K562 (cell line): ENCODE measurements around the gene FAM118B. TPM values are rescaled to one million over a fixed set of nuclear protein-coding genes. Genes with fewer than 3 reads are reported as not detected.

Experiments
- ATAC-seq: fragments of 200-7000 bp; cut with Tn5 transposase; 3 replicates; pipeline ENCODE4 v1.9.1; 2020; ENCODE audit warnings: moderate library complexity
- BruUV-seq: library from RNA; stranded (reverse); fragments of 400-500 nt; replicated peaks from 2 replicates; lab custom pipeline; 2021; lab: Mats Ljungman, UMichigan
- CTCF ChIA-PET: fragments of 300-600 bp; formaldehyde crosslinking; extraction: SDS; loops from one replicate; lab custom pipeline; 2021; ENCODE audit warnings: low intra/inter-chr PET ratio; lab: Yijun Ruan, JAX
- POLR2A ChIA-PET: fragments of 300-600, 350-650 bp; sonication (Branson Sonifier 250); formaldehyde crosslinking; extraction: SDS; loops from one replicate; lab custom pipeline; 2021; ENCODE audit warnings: antibody characterized with exemption, inconsistent platforms; lab: Yijun Ruan, JAX
- DNase-seq, 4 experiments: peaks; one replicate each; pipeline versions ENCODE4 v3.0.0 to v3.0.0-alpha.2; 2011 to 2018; ENCODE audit warnings: low spot score in 3 of 4, mixed read lengths in 3 of 4; ENCODE audit errors: extremely low read depth in 1 of 4
- FAIRE-seq: peaks from 2 replicates; lab custom pipeline; 2011; peaks lifted over from hg19 to GRCh38; lab: Jason Lieb, UNC
- H2AFZ ChIP-seq: 2 replicates; pipeline ENCODE4 v1.6.0; 2011; ENCODE audit warnings: low read depth, low read length, control low read depth, inconsistent platforms
- H3K27ac ChIP-seq: fragments of 200-600 bp; 3 replicates; pipeline ENCODE4 v1.8.0; 2011; ENCODE audit warnings: low read depth, mild to moderate bottlenecking, control low read depth, inconsistent platforms, low read length, moderate library complexity, mixed read lengths; ENCODE audit errors: extremely low read depth
- H3K27me3 ChIP-seq, 2 experiments: fragments of 300-600 bp in 1 of 2; 2 replicates in 1 of 2; 3 replicates in 1 of 2; pipeline versions ENCODE4 v1.6.0 to v1.8.0; 2011; ENCODE audit warnings: inconsistent platforms in 2 of 2, low read length in 2 of 2, mild to moderate bottlenecking in 1 of 2, mixed read lengths in 1 of 2, moderate library complexity in 1 of 2; ENCODE audit not compliant: control insufficient read depth in 2 of 2, insufficient read depth in 2 of 2
- H3K36me3 ChIP-seq: fragments of 300-600 bp; 3 replicates; pipeline ENCODE4 v1.8.0; 2011; ENCODE audit warnings: mild to moderate bottlenecking, low read length, inconsistent platforms; ENCODE audit not compliant: control insufficient read depth, insufficient read depth
- H3K4me1 ChIP-seq, 2 experiments: fragments of 200-600 bp in 1 of 2; replicated peaks in 1 of 2; 2 replicates in 1 of 2; 3 replicates in 1 of 2; pipeline versions ENCODE4 v1.5.1 to v1.8.0; 2011; ENCODE audit warnings: inconsistent platforms in 2 of 2, low read length in 2 of 2, mild to moderate bottlenecking in 1 of 2, mixed read lengths in 1 of 2, moderate library complexity in 1 of 2; ENCODE audit not compliant: control insufficient read depth in 2 of 2, insufficient read depth in 2 of 2
- H3K4me2 ChIP-seq: 2 replicates; pipeline ENCODE4 v1.6.1; 2011; ENCODE audit warnings: low read length, control low read depth, inconsistent platforms, mixed read lengths; ENCODE audit not compliant: insufficient read depth
- H3K4me3 ChIP-seq: fragments of 200-600 bp; sonication (generic), shearing (Covaris generic); 2 replicates; pipeline ENCODE4 v1.5.1; 2016; ENCODE audit warnings: control low read depth, inconsistent platforms
- H3K79me2 ChIP-seq: fragments of 200-600 bp; 3 replicates; pipeline ENCODE4 v1.8.0; 2011; ENCODE audit warnings: low read length, inconsistent platforms; ENCODE audit not compliant: control insufficient read depth, insufficient read depth
- H3K9ac ChIP-seq, 2 experiments: 2 replicates each; pipeline versions ENCODE4 v1.6.0 to v1.6.1; 2011; ENCODE audit warnings: low read depth in 2 of 2, low read length in 2 of 2, control low read depth in 1 of 2, inconsistent platforms in 1 of 2, mild to moderate bottlenecking in 1 of 2, mixed read lengths in 1 of 2; ENCODE audit not compliant: insufficient read depth in 1 of 2
- H3K9me1 ChIP-seq: one replicate; pipeline ENCODE4 v1.6.0; 2011; ENCODE audit warnings: inconsistent platforms, mild to moderate bottlenecking, low read length, moderate library complexity; ENCODE audit not compliant: control insufficient read depth, insufficient read depth
- H3K9me3 ChIP-seq: replicated peaks from 2 replicates; pipeline ENCODE4 v1.5.1; 2011; ENCODE audit warnings: low read depth, low read length, inconsistent platforms; ENCODE audit not compliant: control insufficient read depth, insufficient read depth
- H4K20me1 ChIP-seq: replicated peaks from 2 replicates; pipeline ENCODE4 v1.6.1; 2011; ENCODE audit warnings: low read length, inconsistent platforms, mixed read lengths; ENCODE audit not compliant: control insufficient read depth, insufficient read depth
- CTBP1 ChIP-seq: fragments of 450-650 bp; IDR thresholded peaks from 2 replicates; pipeline ENCODE4 v1.6.1; 2016; ENCODE audit warnings: borderline replicate concordance
- ILK ChIP-seq: fragments of 450-650 bp; IDR thresholded peaks from 2 replicates; pipeline ENCODE4 v1.6.1; 2016; ENCODE audit warnings: missing genetic modification characterization, low read depth, mild to moderate bottlenecking, missing compliant biosample characterization, moderate library complexity, borderline replicate concordance
- NFYB ChIP-seq: IDR thresholded peaks from 2 replicates; pipeline ENCODE4 v1.6.1; 2011; ENCODE audit warnings: mild to moderate bottlenecking, moderate library complexity; ENCODE audit not compliant: insufficient read length; ENCODE audit errors: extremely low read depth
- POLR3A ChIP-seq: IDR thresholded peaks from 2 replicates; pipeline ENCODE4 v1.6.1; 2011; ENCODE audit warnings: borderline replicate concordance, mild to moderate bottlenecking, moderate library complexity; ENCODE audit not compliant: insufficient read length, insufficient read depth; ENCODE audit errors: extremely low read depth
- SIRT6 ChIP-seq: IDR thresholded peaks from one replicate; pipeline ENCODE4 v1.6.1; 2012; ENCODE audit warnings: low read depth, mild to moderate bottlenecking, control low read depth, inconsistent platforms, low read length, moderate library complexity
- SP2 ChIP-seq: IDR thresholded peaks from 2 replicates; pipeline ENCODE4 v1.6.1; 2011; ENCODE audit warnings: mild to moderate bottlenecking, low read depth, low read length, moderate library complexity; ENCODE audit not compliant: poor library complexity, severe bottlenecking; ENCODE audit errors: extremely low read depth
- XRCC5 ChIP-seq: fragments of 200-400 bp; formaldehyde crosslinking; IDR thresholded peaks from 2 replicates; pipeline ENCODE4 v1.6.1; 2017; ENCODE audit warnings: low read depth, mild to moderate bottlenecking, low read length
- ZBTB17 ChIP-seq: fragments of 450-650 bp; formaldehyde crosslinking; IDR thresholded peaks from 2 replicates; pipeline ENCODE4 v1.4.0; 2020; ENCODE audit warnings: mild to moderate bottlenecking
- ZKSCAN8 ChIP-seq: fragments of 200-800 bp; sonication (Bioruptor generic); IDR thresholded peaks from 2 replicates; pipeline ENCODE4 v1.6.1; 2016; ENCODE audit warnings: missing genetic modification characterization, missing compliant biosample characterization
- ZNF212 ChIP-seq: fragments of 450-650 bp; formaldehyde crosslinking; IDR thresholded peaks from 2 replicates; pipeline ENCODE4 v1.4.0; 2020; ENCODE audit warnings: mild to moderate bottlenecking
- ZNF668 ChIP-seq: fragments of 250-450 bp; sonication (Bioruptor Pico); IDR thresholded peaks from 2 replicates; pipeline ENCODE4 v1.8.0; 2022; ENCODE audit warnings: mild to moderate bottlenecking, inconsistent platforms
- ZNF79 ChIP-seq: fragments of 250-450 bp; sonication (Bioruptor Pico); IDR thresholded peaks from 2 replicates; pipeline ENCODE4 v1.4.0; 2020; ENCODE audit warnings: low read depth, mild to moderate bottlenecking, moderate library complexity
- WGBS: fragments of 100-300 bp; shearing (Covaris generic); methylation state at CpG from one replicate; pipeline ENCODE4 v1.1.6; 2016; ENCODE audit warnings: low coverage, mixed read lengths; ENCODE audit not compliant: insufficient coverage; ENCODE audit errors: missing lambda C conversion rate; 5-methylcytosine and 5-hydroxymethylcytosine counted together
- in situ Hi-C: fragments of 300-500 bp; cut with MboI; formaldehyde crosslinking; loops from 4 replicates; pipeline ENCODE4 v1.15.0; 2018; ENCODE audit warnings: inconsistent platforms, mixed read lengths
- intact Hi-C: fragments of 100-400 bp; cut with micrococcal nuclease; formaldehyde crosslinking; loops from 2 replicates; pipeline ENCODE4 v1.14.2; 2022
- polyA plus RNA-seq, 8 experiments: library from polyadenylated mRNA; depleted of rRNA in 4 of 8; stranded (reverse) in 5 of 8; unstranded in 3 of 8; fragments of >200 nt; fragmentation: Nextera tagmentation in 2 of 8; fragmentation: Illumina TruSeq in 1 of 8; extraction: Ambion mirVana in 2 of 8; extraction: Trizol in 1 of 8; gene quantifications; 2 replicates each; pipeline versions ENCODE4 v1.2.1 to v1.2.3, GENCODE V29; 2011 to 2014; ENCODE audit warnings: inconsistent platforms in 1 of 8, missing spikeins in 1 of 8
- total RNA-seq, 7 experiments: library from RNA; depleted of rRNA in 6 of 7; stranded (reverse); fragments of >200 nt in 6 of 7; fragmentation: Illumina TruSeq in 2 of 7; extraction: Trizol in 2 of 7; gene quantifications; 2 replicates each; pipeline versions ENCODE4 v1.2.1 to v1.2.3, GENCODE V29; 2011 to 2021; ENCODE audit warnings: low replicate concordance in 1 of 7
- TF ChIP-seq, protein P1 (sequence below): sonication (generic); formaldehyde crosslinking; IDR thresholded peaks from 2 replicates; pipeline ENCODE4 v1.8.1; 2023; ENCODE audit warnings: missing genetic modification reagents, mild to moderate bottlenecking, borderline replicate concordance

Gene FAM118B
- total and polyA plus RNA-seq, 9 of the 15 experiments (the other 6 are each of a cell fraction or from before 2014, with no cell fraction given), result 12.0 to 49.0 (median 22.1) TPM

DNA sequence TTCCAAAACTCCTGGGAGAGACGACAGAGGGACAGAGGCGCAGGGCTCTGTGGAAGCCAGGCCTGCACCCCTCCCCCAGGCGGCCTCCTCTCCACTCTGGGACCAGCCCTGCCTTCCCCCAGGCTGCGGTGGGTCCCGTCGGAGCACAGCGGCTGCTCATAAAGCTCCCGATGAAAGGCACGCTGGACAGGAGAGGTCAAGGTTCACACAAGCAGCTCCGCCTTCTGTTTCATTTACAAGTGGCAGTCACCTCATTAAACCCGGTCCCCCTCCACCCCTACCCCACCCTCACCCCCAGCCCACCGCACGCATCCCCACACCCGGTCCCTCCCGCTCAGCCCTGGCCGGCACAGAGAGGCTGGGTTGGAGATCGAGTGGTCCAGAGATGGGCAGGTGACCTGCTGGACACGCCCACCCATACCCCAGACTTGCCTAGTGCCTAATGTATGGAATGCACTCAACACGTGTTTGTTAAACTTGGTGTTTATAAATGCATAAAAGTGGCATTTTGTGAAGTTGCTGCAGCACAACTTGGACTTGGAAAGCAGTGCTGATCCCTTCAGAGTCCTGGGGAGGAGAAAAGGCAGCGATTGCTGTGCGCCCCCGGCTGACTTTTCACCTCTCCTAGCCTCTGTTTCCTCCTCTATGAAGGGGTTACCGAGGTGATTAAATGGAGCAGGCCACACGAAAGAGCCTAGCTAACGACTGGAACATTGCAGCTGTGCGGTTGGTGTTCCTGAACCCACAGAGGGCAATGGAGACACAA, 26.1 kb upstream of the FAM118B start:
- BruUV-seq, result no TSS peak
- Histone ChIP-seq H4K20me1 (no peaks in the 10 kb centered on the region), H3K36me3 (peaks cover 6% of the 10 kb centered on the region; the same call in 1 of the 3 replicates), H3K9me3 (peaks cover 3% of the 10 kb centered on the region; the same call in 1 of the 2 replicates), H2AFZ (no peak overlapping the region), H3K4me3 (no peak overlapping the region), H3K79me2 (no peaks in the 10 kb centered on the region), H3K27ac (no peak overlapping the region), H3K9ac (no peak overlapping the region), H3K9me1 (no peaks in the 10 kb centered on the region), H3K4me1 (no peaks in the 10 kb centered on the region), H3K27me3 (no peaks in the 10 kb centered on the region; a peak in 1 of 5 replicates), H3K4me2 (no peak overlapping the region)
- intact Hi-C loops, result no loop called here
- ChIA-PET POLR2A (interaction anchor here (0.5 kb wide), 1 partner anchor 27 kb away, joined by 4 read pairs; no protein-coding TSS in a partner anchor), CTCF (no interaction called here)
- in situ Hi-C loops, result no loop called here
- WGBS, result 76% methylated on average over 20 of the region's 26 CpGs
- DNase-seq (no peak), ATAC-seq (no peak), FAIRE-seq (no peak)
- TF ChIP-seq SIRT6 (no peak), ZNF79 (CRISPR knock-in tag) (no peak), ZNF668 (no peak), CTBP1 (no peak), ZNF212 (CRISPR knock-in tag) (no peak), SP2 (no peak), NFYB (no peak), XRCC5 (no peak), ILK (tag) (no peak), POLR3A (no peak), ZKSCAN8 (no peak), ZBTB17 (CRISPR knock-in tag) (no peak)
- TF ChIP-seq, protein P1, sequence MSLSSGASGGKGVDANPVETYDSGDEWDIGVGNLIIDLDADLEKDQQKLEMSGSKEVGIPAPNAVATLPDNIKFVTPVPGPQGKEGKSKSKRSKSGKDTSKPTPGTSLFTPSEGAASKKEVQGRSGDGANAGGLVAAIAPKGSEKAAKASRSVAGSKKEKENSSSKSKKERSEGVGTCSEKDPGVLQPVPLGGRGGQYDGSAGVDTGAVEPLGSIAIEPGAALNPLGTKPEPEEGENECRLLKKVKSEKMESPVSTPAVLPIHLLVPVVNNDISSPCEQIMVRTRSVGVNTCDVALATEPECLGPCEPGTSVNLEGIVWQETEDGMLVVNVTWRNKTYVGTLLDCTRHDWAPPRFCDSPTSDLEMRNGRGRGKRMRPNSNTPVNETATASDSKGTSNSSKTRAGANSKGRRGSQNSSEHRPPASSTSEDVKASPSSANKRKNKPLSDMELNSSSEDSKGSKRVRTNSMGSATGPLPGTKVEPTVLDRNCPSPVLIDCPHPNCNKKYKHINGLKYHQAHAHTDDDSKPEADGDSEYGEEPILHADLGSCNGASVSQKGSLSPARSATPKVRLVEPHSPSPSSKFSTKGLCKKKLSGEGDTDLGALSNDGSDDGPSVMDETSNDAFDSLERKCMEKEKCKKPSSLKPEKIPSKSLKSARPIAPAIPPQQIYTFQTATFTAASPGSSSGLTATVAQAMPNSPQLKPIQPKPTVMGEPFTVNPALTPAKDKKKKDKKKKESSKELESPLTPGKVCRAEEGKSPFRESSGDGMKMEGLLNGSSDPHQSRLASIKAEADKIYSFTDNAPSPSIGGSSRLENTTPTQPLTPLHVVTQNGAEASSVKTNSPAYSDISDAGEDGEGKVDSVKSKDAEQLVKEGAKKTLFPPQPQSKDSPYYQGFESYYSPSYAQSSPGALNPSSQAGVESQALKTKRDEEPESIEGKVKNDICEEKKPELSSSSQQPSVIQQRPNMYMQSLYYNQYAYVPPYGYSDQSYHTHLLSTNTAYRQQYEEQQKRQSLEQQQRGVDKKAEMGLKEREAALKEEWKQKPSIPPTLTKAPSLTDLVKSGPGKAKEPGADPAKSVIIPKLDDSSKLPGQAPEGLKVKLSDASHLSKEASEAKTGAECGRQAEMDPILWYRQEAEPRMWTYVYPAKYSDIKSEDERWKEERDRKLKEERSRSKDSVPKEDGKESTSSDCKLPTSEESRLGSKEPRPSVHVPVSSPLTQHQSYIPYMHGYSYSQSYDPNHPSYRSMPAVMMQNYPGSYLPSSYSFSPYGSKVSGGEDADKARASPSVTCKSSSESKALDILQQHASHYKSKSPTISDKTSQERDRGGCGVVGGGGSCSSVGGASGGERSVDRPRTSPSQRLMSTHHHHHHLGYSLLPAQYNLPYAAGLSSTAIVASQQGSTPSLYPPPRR (CRISPR knock-in tag), result no peak
